Esophagus mucosa (tissue), 1 donor: ENCODE measurements around the gene MAGI3. TPM values are rescaled to one million over a fixed set of nuclear protein-coding genes. Genes with fewer than 3 reads are reported as not detected.
"Not testable (repeated sequence)": the region's sequence is repeated elsewhere in the genome, so short reads cannot be mapped to it uniquely, and the experiment has no call there.

Source experiments
- ATAC-seq: fragments of 200-7000 bp; cut with Tn5 transposase; one replicate; pipeline ENCODE4 v1.9.1; 2020
- total RNA-seq: library from RNA; stranded (reverse); gene quantifications from one replicate; pipeline ENCODE4 v1.2.4, GENCODE V29; 2023
- donor health status: DM: yes; HTN: yes; CAD: no.

Gene MAGI3
- total RNA-seq, 1 donor from 2014 or later = 16.5 TPM

- ATAC-seq = no peak
Measured at GRCh38 chr1:113399062-113399583, 8.8 kb downstream of the MAGI3 start.

- no peak for ATAC-seq
Measured at GRCh38 chr1:113401067-113401466, 10.8 kb downstream of the MAGI3 start.

- ATAC-seq = no peak
Measured at GRCh38 chr1:113401728-113402127, 11.4 kb downstream of the MAGI3 start.

GRCh38 chr1:113403065-113403464 lies 12.8 kb downstream of the MAGI3 start:
- no peak for ATAC-seq

GRCh38 chr1:113405573-113405972 lies 15.3 kb downstream of the MAGI3 start:
- no peak for ATAC-seq

GRCh38 chr1:113406149-113406548 lies 15.8 kb downstream of the MAGI3 start:
- not testable (repeated sequence) for ATAC-seq

- no peak for ATAC-seq
Measured at GRCh38 chr1:113409363-113409762, 19.0 kb downstream of the MAGI3 start.

GRCh38 chr1:113412020-113412419 lies 21.7 kb downstream of the MAGI3 start:
- ATAC-seq = not testable (repeated sequence)

- ATAC-seq = peak; percentile 13
Measured at GRCh38 chr1:113415310-113416070, 25.2 kb downstream of the MAGI3 start.

- not testable (repeated sequence) for ATAC-seq
Measured at GRCh38 chr1:113416071-113416470, 25.8 kb downstream of the MAGI3 start.

GRCh38 chr1:113416496-113416895 lies 26.2 kb downstream of the MAGI3 start:
- no peak for ATAC-seq

- no peak for ATAC-seq
Measured at GRCh38 chr1:113422315-113423068, 32.2 kb downstream of the MAGI3 start.

GRCh38 chr1:113423826-113424225 lies 33.5 kb downstream of the MAGI3 start:
- no peak for ATAC-seq

GRCh38 chr1:113429461-113430153 lies 39.3 kb downstream of the MAGI3 start:
- ATAC-seq = no peak

GRCh38 chr1:113433184-113433583 lies 42.9 kb downstream of the MAGI3 start:
- ATAC-seq = no peak

- no peak for ATAC-seq
Measured at GRCh38 chr1:113434081-113434873, 44.0 kb downstream of the MAGI3 start.

GRCh38 chr1:113434874-113435175 lies 44.5 kb downstream of the MAGI3 start:
- no peak for ATAC-seq

- ATAC-seq = no peak
Measured at GRCh38 chr1:113437554-113438341, 47.4 kb downstream of the MAGI3 start.

- ATAC-seq = no peak
Measured at GRCh38 chr1:113438505-113439276, 48.4 kb downstream of the MAGI3 start.

- ATAC-seq = no peak
Measured at GRCh38 chr1:113439277-113439670, 49.0 kb downstream of the MAGI3 start.

- ATAC-seq = no peak
Measured at GRCh38 chr1:113442131-113442530, 51.8 kb downstream of the MAGI3 start.
